ENCODE results near the gene GRID2. TPM values are rescaled to one million over a fixed set of nuclear protein-coding genes. Genes with fewer than 3 reads are reported as not detected.

GRID2 gene
- total and polyA plus RNA-seq, 9 of the 15 experiments (the other 6 are each of a cell fraction or from before 2014, with no cell fraction given) = 0.04 TPM; not detected in 7

- H3K27ac ChIP-seq (ENCODE audit: extremely low read depth, low read depth, low read length) = no peak overlapping the region
- no peaks in the 10 kb centered on the region; the same call in 1 of the 2 replicates for H3K9me3 ChIP-seq (replicated peaks; ENCODE audit: control insufficient read depth, insufficient read depth, low read depth, low read length)
- intact Hi-C loops (cut with micrococcal nuclease) = no loop called here
- ATAC-seq (no peak), FAIRE-seq (no peak), DNase-seq (ENCODE audit: extremely low read depth in 1 of 4, low spot score in 3 of 4) (no peak)
- in situ Hi-C loops (cut with MboI) = no loop called here
- BruUV-seq (replicated peaks) = no TSS peak
- WGBS (ENCODE audit: insufficient coverage, low coverage, missing lambda C conversion rate) = 3% methylated on average over 2 of the region's 2 CpGs
- H3K9me1 ChIP-seq (ENCODE audit: control insufficient read depth, insufficient read depth, low read length) = no peaks in the 10 kb centered on the region
- H3K79me2 ChIP-seq (ENCODE audit: control insufficient read depth, insufficient read depth, low read length) = no peaks in the 10 kb centered on the region
- no peak overlapping the region for H3K4me2 ChIP-seq (ENCODE audit: insufficient read depth, low read length)
- no peak overlapping the region for H3K9ac ChIP-seq (ENCODE audit: insufficient read depth in 1 of 2, low read depth in 2 of 2, low read length in 2 of 2)
- no peaks in the 10 kb centered on the region for H3K27me3 ChIP-seq (ENCODE audit: control insufficient read depth in 2 of 2, insufficient read depth in 2 of 2, low read length in 2 of 2)
- H4K20me1 ChIP-seq (replicated peaks; ENCODE audit: control insufficient read depth, insufficient read depth, low read length) = no peaks in the 10 kb centered on the region
- no peak overlapping the region for H3K4me3 ChIP-seq
- no peaks in the 10 kb centered on the region for H3K4me1 ChIP-seq (replicated peaks in 1 of 2; ENCODE audit: control insufficient read depth in 2 of 2, insufficient read depth in 2 of 2, low read length in 2 of 2)
- CTCF ChIA-PET (ENCODE audit: low intra/inter-chr PET ratio) = no interaction called here
- no peak overlapping the region for H2AFZ ChIP-seq (ENCODE audit: low read depth, low read length)
- H3K36me3 ChIP-seq (ENCODE audit: control insufficient read depth, insufficient read depth, low read length) = no peaks in the 10 kb centered on the region
- no peak for TF ChIP-seq ZNF277 (CRISPR knock-in tag; IDR thresholded peaks at IDR 0.05; ENCODE audit: borderline replicate concordance)
- TF ChIP-seq ZC3H11A (IDR thresholded peaks at IDR 0.05; ENCODE audit: low read depth, low read length) = no peak
- no peak for TF ChIP-seq RBM25 (IDR thresholded peaks at IDR 0.05; ENCODE audit: low read depth, low read length, severe bottlenecking)
- no peak for TF ChIP-seq HDAC2 (IDR thresholded peaks at IDR 0.05)
- no peak for TF ChIP-seq NFE2L1 (tag; IDR thresholded peaks at IDR 0.05; ENCODE audit: borderline replicate concordance, low read depth)
- no peak for TF ChIP-seq ZNF644 (tag; IDR thresholded peaks at IDR 0.05; ENCODE audit: low read depth)
- POLR2A ChIA-PET = no interaction called here
These were observed 431.4 kb downstream of the GRID2 start for GRCh38 chr4:92735025-92735665.
